Suppressor macrophage treated with lipopolysaccharide for 1 hour (primary cell): ENCODE data around the gene NID2.

ENCODE experiments used
- DNase-seq, 3 donors: peaks; one replicate each; pipeline ENCODE4 v3.0.0-alpha.2; 2020 to 2022

Gene NID2, protein sequence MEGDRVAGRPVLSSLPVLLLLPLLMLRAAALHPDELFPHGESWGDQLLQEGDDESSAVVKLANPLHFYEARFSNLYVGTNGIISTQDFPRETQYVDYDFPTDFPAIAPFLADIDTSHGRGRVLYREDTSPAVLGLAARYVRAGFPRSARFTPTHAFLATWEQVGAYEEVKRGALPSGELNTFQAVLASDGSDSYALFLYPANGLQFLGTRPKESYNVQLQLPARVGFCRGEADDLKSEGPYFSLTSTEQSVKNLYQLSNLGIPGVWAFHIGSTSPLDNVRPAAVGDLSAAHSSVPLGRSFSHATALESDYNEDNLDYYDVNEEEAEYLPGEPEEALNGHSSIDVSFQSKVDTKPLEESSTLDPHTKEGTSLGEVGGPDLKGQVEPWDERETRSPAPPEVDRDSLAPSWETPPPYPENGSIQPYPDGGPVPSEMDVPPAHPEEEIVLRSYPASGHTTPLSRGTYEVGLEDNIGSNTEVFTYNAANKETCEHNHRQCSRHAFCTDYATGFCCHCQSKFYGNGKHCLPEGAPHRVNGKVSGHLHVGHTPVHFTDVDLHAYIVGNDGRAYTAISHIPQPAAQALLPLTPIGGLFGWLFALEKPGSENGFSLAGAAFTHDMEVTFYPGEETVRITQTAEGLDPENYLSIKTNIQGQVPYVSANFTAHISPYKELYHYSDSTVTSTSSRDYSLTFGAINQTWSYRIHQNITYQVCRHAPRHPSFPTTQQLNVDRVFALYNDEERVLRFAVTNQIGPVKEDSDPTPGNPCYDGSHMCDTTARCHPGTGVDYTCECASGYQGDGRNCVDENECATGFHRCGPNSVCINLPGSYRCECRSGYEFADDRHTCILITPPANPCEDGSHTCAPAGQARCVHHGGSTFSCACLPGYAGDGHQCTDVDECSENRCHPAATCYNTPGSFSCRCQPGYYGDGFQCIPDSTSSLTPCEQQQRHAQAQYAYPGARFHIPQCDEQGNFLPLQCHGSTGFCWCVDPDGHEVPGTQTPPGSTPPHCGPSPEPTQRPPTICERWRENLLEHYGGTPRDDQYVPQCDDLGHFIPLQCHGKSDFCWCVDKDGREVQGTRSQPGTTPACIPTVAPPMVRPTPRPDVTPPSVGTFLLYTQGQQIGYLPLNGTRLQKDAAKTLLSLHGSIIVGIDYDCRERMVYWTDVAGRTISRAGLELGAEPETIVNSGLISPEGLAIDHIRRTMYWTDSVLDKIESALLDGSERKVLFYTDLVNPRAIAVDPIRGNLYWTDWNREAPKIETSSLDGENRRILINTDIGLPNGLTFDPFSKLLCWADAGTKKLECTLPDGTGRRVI (N-terminal part only)

DNA sequence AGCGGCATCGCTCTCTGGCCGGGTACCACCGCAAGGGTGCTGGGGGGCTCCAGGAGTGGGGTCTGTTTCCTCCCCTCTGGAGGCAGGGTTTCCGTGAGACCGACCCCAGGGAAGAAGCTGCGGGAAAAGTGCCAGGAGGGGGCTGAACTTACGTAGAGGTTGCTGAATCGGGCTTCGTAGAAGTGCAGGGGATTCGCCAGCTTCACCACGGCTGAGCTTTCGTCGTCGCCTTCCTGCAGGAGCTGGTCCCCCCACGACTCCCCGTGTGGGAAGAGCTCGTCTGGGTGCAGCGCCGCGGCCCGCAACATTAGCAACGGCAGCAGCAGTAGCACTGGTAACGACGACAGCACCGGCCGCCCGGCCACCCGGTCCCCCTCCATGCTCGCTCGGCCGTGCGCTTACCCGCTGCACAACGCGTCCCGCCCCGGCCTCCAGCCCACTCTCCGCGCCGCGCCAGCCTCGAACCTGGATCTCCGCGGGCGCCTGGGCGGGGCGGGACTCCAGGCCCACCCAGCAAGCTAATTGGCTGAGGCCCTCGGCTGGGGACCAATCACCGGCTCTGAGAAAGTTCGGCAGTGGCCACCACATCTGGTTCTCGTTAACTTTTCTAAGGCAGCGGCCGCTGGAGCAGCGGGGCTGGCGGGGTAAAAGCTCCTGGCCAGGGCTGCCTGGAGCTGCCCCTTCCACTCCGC, at the start of gene NID2:
TSS of gene NID2 (minus strand) at position 445 of the 692 bp plus-strand sequence. CDS start at position 380, 65 bp downstream.
- peak; percentile 17 to 46 (median 37) for DNase-seq

DNA sequence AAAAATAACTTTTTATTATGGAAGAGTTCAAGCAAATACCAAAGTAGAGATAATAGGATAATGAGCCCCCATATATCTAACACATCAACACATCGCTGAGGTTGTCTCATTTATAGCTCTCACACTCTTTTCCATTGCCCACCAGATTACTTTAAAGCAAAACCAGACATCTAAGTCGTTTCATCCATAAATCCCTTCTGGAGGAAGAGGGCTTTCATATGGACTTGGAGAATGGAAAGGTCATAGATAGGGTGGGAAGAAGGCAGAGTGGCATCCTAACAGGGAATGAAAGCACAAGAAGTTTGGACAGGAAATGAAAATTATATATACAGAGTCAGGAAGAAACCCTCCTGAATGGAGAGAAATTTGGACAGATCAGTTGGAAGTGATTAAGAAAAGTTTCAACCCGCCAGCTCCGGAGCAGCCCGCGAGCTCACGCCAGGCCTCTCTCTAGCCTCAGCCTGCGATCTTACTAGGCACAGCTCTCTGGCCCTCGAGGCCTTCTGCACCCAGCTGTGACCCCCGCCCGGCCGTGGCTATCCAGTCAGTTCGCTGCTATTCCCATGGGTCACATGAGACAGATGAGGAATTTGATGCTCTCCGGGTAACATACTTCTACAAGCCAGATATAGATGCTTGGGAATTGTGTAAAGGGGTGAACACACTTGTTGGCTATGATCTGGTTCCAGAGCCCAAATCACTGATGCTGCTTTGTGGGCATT, 48.4 kb upstream of the NID2 start:
- DNase-seq, result no peak

DNA sequence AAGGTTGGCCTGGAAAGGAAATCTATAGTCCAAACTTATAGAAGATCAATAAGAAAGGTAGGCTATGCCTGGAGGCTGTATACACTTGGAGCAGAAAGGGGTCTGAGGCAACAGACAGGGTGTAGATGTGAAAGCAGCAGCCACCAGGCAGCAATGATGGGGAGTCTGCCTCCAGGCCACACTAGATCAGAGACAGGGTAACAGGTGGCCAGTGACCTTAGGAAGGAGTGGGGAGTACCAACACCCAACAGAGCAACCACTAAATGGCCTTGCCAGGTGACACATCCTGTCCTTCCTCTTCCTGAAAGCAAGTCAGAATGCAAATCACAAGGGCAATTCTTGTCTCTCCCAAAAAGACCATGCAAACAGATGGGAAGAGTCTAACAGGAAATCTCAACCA, 46.4 kb upstream of the NID2 start:
- no peak for DNase-seq

DNA sequence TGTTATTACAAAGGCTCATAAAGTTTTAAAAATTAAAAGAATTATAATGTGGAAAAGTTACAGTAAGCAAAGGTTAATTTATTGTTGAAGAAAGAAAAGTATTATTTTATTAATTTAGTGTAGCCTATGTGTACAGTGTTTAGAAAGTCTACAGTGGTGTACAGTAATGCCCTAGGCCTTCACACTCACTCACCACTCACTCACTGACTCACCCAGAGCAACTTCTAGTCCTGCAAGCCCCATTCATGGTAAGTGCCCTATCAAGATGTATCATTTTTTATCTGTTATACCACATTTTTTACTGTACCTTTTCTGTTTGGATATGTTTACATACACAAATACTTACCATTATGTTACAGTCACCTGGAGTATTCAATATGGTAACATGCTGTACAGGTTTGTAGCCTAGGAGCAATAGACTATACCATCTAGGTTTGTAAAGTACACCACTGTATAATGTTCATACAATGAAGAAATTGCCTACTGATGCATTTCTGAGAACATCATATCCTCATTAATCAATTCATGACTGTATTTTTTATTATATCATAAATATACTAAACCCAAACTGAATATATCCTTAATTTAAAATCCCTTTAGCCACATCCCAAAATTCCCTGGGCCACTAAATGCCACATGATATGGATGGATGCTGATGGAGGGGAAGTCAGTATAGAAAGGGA, 43.6 kb upstream of the NID2 start:
- DNase-seq, result no peak

DNA sequence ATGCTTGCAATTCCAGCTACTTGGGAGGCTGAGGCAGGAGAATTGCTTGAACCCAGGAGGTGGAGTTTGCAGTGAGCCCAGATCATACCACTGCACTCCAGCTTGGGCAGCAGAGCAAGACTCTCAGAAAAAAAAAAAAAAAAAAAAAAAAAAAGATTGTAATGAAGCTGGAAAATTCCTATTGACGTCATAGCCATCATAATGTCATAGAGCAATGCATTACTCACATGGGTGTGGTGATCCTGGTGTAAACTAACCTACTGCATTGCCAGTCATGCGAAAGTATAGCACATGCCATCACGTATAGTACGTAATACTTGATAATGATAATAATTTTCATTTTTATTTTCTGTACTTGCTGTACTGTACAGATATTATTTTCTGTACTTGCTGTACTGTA, 42.7 kb upstream of the NID2 start:
- DNase-seq, result peak in 2 of 3 donors; percentile 2 to 26

DNA sequence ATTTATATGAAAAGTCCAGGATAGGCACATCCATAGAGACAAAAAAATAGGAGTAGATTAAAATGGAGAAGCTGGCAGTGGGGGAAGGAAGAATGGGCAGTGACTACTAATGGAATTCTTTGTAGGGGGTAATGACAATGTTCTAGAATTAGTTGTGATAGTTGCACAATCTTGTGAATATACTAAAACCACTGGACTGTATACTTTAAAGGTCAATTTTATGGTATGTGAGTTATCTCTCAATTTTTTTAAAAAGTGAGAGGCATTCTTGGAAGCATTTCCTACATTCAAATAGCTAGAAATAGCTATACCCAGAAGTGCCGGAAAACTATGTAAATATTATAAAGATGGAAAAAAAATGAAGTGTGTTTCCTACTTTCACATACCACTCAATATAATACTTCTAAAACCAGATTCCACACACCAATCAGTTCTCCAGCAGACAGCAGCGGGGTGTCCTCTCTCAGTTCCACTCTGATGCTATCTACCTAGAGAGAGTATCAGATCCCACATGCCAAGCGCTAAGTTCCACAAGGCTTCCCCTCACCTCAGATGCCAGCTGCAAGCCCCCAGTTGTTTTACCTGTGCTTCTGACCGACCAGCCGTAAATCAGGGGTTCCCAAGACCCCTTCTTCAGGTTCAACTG, 41.7 kb upstream of the NID2 start:
- no peak for DNase-seq

DNA sequence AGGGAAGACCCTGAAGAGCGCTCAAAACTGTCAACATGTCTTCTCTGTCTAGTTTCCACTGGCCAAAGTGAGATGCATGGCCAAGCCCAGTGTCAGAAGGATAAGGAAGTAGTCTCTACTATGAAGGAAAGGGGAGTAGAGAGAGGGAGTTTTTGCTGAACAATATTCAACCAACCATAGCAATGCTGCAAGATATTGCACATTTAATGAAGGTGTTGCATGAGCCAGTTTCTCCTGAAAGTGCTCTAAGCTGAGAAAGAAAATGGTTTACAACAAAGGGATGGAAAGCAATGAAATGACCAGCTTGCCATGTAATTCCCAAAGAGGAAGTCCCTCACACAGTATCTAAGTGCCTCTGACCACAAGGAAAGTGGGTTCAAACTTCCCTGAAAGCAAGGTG, 40.0 kb upstream of the NID2 start:
- DNase-seq, result no peak

DNA sequence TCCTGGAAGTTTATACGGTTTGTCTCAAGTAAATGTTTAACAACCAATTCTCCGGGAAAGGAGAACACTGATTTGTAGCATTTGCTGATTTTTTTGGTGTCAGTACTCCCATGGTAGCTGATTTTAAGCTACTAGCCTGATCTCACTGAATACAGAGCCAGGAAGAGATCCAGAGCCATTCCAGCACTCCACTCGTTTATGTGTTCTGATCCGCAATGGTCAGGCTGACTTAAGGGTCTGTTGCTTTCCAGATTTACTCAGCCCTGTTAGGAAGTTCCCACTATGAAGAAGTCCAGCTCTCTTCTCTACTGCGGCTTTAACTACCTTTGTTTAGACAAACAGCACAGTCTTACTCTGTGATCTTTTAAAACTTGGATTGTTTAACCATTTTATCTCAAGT, 38.0 kb upstream of the NID2 start:
- DNase-seq, result no peak

DNA sequence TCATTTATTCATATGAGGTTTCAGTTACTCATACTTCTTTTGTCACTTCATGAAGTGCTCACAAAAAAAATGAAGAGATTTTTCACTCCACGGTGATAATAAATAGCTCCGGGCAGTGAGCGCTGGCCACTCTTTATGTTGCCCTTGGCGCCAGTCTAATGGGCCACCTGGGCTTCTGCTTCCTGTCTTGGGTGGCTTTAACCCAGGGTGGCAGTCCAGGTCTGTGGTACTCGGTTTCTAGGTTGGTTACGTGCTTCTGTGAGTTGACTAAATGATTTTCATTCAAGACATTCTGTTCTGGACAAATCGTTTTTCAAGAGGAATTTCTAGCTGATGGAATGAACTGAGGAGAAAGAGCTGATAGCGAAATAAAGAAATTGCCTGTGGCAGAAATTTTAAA, 34.6 kb upstream of the NID2 start:
- DNase-seq, result no peak

DNA sequence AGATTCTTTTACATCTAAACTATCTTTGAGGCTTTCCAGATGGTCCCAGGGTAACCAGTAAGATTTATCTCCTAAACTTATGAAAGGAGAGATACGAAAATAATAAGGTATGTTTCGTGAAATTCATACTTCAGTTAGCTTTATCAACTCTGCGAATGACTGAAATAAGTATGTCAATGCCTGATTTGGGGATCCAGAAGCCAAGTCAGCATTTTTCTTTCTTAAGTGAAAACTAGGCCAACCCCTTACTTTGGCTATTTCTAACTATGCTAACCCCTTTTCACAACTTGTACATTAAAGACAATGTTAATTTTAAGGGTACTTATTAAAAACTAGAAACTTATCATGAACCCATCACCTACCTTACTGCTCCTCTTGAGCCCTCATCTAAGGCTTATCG, 26.9 kb upstream of the NID2 start:
- DNase-seq, result no peak

DNA sequence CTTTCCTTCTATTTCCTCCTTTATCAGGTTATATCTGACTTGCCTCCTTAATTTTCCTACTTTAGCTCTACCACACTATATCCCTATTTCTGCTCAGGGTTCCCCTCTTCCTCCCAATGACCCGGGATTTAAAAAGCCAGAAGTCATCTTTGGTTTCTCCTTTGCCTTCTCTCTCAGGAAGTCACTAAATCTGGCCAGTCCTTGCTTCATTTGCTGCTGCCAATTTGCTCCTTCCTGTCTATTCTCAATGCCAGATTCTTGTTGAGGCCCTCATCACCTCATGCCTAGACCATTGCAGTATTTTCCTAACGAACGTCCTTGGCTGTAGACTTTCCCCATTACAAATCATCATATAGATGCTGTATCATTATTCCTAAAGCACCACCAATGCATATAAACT, 26.5 kb upstream of the NID2 start:
- DNase-seq, result no peak

DNA sequence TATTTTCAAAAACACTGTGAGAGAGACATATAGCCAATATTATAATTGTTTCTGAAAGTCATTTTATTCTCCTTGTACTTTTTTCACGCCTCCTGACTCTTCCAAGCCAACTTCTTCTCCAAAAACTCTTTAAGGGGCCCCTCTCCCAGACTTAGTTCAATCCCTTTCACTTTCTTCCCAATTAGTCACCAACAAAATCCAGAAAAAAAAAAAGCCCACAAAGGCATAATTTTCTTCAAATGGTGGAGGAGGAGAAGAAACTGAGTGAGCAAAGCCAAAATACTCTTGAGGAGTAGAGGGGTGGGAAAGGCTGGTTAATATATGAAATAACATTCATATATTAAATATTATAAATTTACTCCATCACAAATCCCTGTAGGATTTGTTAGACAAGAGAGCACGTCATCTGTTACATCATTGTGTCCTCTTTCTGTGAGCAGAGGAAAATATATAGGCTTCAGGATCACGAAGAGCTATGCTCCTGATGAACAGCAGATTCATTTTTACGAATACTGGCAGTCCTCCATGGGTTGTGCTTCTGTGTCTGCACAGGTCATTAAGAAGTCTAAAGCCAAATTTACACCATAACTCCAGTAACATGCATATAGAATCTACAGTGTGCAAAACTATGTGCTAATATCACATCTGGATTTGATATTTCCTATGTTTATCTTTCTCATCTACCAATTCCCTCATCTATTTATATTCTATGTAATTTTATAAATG, 25.9 kb upstream of the NID2 start:
- DNase-seq, result no peak

DNA sequence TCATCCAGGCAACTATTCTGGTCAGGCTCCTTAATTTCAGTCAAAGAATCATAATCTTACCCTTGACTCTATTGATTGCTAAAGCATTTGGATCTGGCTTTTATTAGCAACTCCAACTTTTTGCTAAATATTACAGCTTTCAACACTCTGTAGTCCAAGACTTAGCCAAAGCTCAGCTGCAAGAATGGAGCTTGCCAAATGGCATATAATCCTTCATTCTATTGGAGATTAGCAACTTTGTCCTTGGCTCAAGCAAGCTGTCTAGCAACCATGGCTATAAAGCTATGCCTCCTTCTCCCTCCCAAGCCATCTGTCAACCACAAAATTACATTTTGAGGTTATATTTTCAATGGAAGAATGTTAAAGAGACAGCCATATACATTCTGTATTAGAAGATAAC, 23.1 kb upstream of the NID2 start:
- no peak for DNase-seq

DNA sequence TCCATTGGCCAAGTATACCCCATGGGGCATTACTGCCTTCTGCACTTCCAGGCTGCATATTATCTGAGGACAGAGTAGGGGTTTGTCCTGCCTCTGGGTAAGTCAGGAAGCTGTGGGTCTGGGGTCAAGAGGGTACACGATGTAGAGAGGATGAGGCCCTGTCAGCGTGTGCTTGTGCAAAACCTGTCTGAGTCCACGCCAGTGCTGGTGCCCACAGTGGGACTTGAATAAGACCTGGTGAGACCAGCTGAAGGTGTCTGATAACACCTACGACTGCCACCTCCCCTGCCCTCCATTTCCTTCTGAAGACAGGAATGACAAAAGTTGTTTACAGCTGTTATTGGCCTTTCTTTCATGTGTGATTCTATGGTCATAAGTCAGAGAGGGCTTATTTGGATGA, 22.1 kb upstream of the NID2 start:
- DNase-seq, result no peak

DNA sequence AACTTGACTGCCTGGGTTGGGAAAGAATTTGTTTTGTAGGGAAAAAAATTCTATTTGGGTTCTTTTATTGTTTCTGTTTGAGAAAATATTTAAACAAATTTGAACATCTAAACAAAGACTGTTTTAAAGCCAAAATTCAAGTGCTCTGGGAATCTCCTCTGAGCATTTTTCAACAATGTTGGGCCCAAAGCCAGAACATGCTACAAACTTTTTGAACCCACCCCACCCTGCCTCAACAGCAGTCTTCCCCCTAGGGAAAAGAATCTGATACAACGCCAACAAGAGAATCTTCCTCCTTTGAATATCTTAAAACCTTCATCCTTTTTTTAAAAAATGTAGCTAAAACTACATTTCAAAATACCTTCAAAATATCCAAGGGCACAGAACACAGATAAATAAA, 20.4 kb upstream of the NID2 start:
- no peak for DNase-seq

DNA sequence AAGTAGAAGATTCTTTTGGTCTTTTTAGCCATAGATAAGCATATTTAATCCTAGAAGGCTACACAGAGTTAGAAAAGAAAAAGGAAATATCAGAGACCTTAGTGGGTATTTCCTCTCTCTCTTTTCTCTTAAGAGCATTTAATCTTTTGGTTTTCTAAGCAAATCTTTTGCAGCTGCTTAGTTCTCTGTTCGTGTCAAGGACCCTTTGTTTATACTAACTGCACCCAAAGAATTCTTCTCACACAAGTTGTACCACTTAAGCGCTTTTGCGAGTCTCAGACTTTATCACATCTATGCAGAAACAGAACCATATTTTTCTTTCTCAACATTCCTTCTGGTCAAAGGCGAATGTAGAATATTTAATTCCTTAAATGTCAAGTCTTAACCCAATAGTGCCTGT, 17.9 kb upstream of the NID2 start:
- no peak for DNase-seq

DNA sequence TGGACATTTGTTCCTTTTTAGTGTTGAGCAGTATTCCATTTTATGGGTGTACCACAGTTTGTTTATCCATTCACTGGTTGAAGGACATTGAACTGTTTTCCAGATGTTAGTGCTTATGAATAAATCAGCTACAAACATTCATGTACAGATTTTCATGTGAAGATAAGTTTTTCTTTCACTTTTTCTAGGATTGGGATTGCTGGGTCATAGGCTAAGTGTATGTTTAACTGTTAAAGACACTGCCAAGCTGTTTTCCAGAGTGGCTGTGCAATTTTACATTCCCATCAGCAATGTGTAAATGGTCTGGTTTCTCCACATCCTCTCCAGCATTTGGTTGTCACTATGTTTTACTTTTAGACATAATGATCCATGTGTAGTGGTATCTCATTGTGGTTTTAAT, 14.0 kb upstream of the NID2 start:
- no peak for DNase-seq

DNA sequence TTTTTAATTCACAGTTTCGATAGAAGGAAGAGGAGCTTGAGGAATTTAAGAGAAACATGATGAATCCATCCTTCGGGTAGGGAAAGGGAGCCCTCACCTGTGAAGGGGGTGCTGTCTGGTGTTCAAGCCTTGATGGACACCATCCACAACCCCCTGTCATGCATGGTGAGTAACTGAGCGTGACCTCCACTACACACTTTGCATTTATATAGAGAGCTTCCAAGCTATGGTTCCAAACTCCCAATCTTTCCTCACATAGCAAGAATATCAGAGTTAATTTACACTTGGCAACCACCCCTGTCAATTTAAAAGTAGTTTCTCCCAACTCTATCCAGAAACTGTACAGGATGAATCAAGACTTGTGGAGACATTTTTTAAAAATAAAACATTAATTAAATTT, 13.1 kb upstream of the NID2 start:
- DNase-seq, result no peak

DNA sequence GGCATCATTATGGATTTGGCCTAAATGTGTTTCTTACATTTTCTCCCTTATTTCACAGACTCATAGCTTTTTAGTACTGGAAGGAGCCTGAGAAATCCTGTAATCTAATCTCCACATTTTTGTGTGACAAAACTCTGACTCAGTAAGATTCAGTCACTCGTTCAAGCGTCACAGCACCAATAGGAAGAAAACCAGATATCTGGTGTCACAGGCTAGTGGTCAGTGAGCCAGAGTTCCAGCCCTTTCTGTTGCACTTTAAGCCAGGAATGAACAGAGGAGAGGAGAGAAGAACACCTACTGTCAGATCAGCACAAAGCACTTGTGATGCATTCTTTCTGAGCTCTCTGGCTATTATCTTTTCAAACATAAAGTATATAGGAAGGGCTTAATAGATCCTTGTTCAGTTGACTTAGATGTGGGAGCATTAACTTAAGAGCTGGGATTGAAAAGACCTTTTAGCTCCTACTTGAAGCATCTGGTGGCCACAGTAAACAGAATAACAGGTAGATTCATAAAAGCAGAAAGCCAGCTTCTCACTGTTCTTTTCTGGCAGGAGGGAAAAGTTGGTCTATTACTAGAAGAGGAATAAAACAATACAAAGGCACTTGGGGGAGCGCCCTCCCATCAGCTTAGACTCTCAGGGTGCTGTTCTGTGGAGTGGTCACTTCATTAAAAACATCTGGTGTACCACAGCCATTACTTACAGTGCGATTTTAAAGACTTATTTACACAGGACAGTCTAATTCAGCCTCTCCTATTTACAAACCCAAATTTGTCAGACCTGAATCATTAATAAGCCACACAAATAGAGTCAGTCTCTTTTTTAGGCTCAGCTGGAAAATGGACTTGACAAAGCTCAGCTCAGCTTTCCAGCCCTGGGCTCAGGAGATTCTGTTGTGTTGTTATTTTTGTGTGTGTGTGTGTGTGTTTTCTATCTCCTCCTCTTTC, 12.2 kb upstream of the NID2 start:
- no peak for DNase-seq
